ENCODE results near the gene LRRC61. TPM values are rescaled to one million over a fixed set of nuclear protein-coding genes. Genes with fewer than 3 reads are reported as not detected.

Gene LRRC61
- total and polyA plus RNA-seq, 11 donors, result 1.8 to 9.4 (median 4.6) TPM

Other genes with a start within 250 kb of the LRRC61 start
- 1 to 10 TPM; 1.6 to 5.9 (median 3.7) TPM for gene ACTR3C, start 190 bp downstream of the LRRC61 start, total RNA-seq
- gene ACTR3C, start 190 bp downstream of the LRRC61 start, polyA plus RNA-seq, result 1 to 10 TPM; 2.2 to 4.5 TPM
- gene RARRES2, start 18.3 kb downstream of the LRRC61 start, total RNA-seq, result 100 to 1,000 TPM in 2 of 9 donors, 10 to 100 TPM in 3, 1 to 10 TPM in 4; 3.9 to 108 (median 12.6) TPM
- 10 to 100 TPM in 1 of 2 donors, 1 to 10 TPM in 1; 9.2 to 16.0 TPM for gene RARRES2, start 18.3 kb downstream of the LRRC61 start, polyA plus RNA-seq
- gene REPIN1, start 45.5 kb downstream of the LRRC61 start, total RNA-seq, result 100 to 1,000 TPM in 5 of 9 donors, 10 to 100 TPM in 4; 90.4 to 141 (median 100) TPM
- gene REPIN1, start 45.5 kb downstream of the LRRC61 start, polyA plus RNA-seq, result 10 to 100 TPM; 49.8 to 79.6 TPM
- 1 to 10 TPM; 2.1 to 5.0 (median 3.3) TPM for gene ZNF775, start 56.0 kb downstream of the LRRC61 start, total RNA-seq
- 1 to 10 TPM; 1.8 to 4.4 TPM for gene ZNF775, start 56.0 kb downstream of the LRRC61 start, polyA plus RNA-seq
- gene GIMAP8, start 127.3 kb downstream of the LRRC61 start, total RNA-seq, result 10 to 100 TPM; 11.3 to 36.0 (median 14.9) TPM
- gene GIMAP8, start 127.3 kb downstream of the LRRC61 start, polyA plus RNA-seq, result 10 to 100 TPM; 11.7 to 20.3 TPM
- gene GIMAP7, start 191.5 kb downstream of the LRRC61 start, total RNA-seq, result 10 to 100 TPM; 14.4 to 46.8 (median 18.9) TPM
- gene GIMAP7, start 191.5 kb downstream of the LRRC61 start, polyA plus RNA-seq, result 10 to 100 TPM; 34.6 to 48.0 TPM
- gene GIMAP4, start 244.0 kb downstream of the LRRC61 start, total RNA-seq, result 10 to 100 TPM; 25.1 to 80.2 (median 35.2) TPM
- 10 to 100 TPM; 32.8 to 35.5 TPM for gene GIMAP4, start 244.0 kb downstream of the LRRC61 start, polyA plus RNA-seq